Fibroblast of lung (primary cell): ENCODE results near the gene KRT76. TPM values are rescaled to one million over a fixed set of nuclear protein-coding genes. Genes with fewer than 3 reads are reported as not detected.
"Not testable (repeated sequence)": the region's sequence is repeated elsewhere in the genome, so short reads cannot be mapped to it uniquely, and the experiment has no call there.

Experiments
- DNase-seq, 2 donors: peaks; one replicate each; pipeline versions ENCODE4 v3.0.0 to v3.0.0-alpha.2; 2010; ENCODE audit warnings: low read depth in 2 of 2
- H2AFZ ChIP-seq: 2 replicates; pipeline ENCODE4 v1.5.1; 2012; ENCODE audit warnings: low read length, control low read depth, inconsistent platforms
- H3K27ac ChIP-seq: 2 replicates; pipeline ENCODE4 v1.5.1; 2011; ENCODE audit warnings: low read length, control low read depth; ENCODE audit not compliant: insufficient read depth
- H3K27me3 ChIP-seq: 2 replicates; pipeline ENCODE4 v1.5.1; 2011; ENCODE audit warnings: mild to moderate bottlenecking, low read length; ENCODE audit not compliant: control insufficient read depth, insufficient read depth
- H3K36me3 ChIP-seq: 2 replicates; pipeline ENCODE4 v1.5.1; 2011; ENCODE audit warnings: low read length; ENCODE audit not compliant: control insufficient read depth, insufficient read depth
- H3K4me1 ChIP-seq: 2 replicates; pipeline ENCODE4 v1.5.1; 2011; ENCODE audit warnings: low read length; ENCODE audit not compliant: control insufficient read depth, insufficient read depth; ENCODE audit errors: extremely low read depth
- H3K4me2 ChIP-seq: 2 replicates; pipeline ENCODE4 v1.5.1; 2011; ENCODE audit warnings: low read length, control low read depth; ENCODE audit not compliant: insufficient read depth; ENCODE audit errors: extremely low read depth
- H3K4me3 ChIP-seq, 4 experiments: fragments of 200-600 bp in 1 of 4; sonication (generic) in 1 of 4; replicated peaks in 1 of 4; 2 replicates each; pipeline ENCODE4 v1.5.1; 2011 to 2016; ENCODE audit warnings: low read length in 4 of 4, low read depth in 3 of 4, mild to moderate bottlenecking in 3 of 4, control low read depth in 2 of 4, inconsistent platforms in 1 of 4, mixed read lengths in 1 of 4; ENCODE audit not compliant: insufficient read depth in 1 of 4; ENCODE audit errors: control extremely low read depth in 1 of 4
- H3K79me2 ChIP-seq: 2 replicates; pipeline ENCODE4 v1.5.1; 2012; ENCODE audit warnings: mild to moderate bottlenecking, low read length, inconsistent platforms; ENCODE audit not compliant: control insufficient read depth, insufficient read depth
- H3K9ac ChIP-seq: 2 replicates; pipeline ENCODE4 v1.5.1; 2011; ENCODE audit warnings: mild to moderate bottlenecking, low read length, control low read depth; ENCODE audit not compliant: insufficient read depth
- H3K9me3 ChIP-seq: 2 replicates; pipeline ENCODE4 v1.5.1; 2012; ENCODE audit warnings: low read depth, low read length; ENCODE audit not compliant: control insufficient read depth, insufficient read depth
- H4K20me1 ChIP-seq: 2 replicates; pipeline ENCODE4 v1.5.1; 2011; ENCODE audit warnings: low read length; ENCODE audit not compliant: control insufficient read depth, insufficient read depth; ENCODE audit errors: extremely low read depth
- EZH2 ChIP-seq: IDR thresholded peaks from 2 replicates; pipeline ENCODE4 v1.5.1; 2012; ENCODE audit warnings: low read length, control low read depth, mild to moderate bottlenecking; ENCODE audit errors: missing control alignments
- polyA plus RNA-seq, 2 donors: library from polyadenylated mRNA; depleted of rRNA in 1 of 2; stranded (reverse) in 1 of 2; unstranded in 1 of 2; fragments of >200 nt; gene quantifications; 2 replicates each; pipeline ENCODE4 v1.2.1, GENCODE V29; 2011 to 2012; ENCODE audit warnings: missing spikeins in 1 of 2
- total RNA-seq: library from RNA; depleted of rRNA; stranded (reverse); fragments of >200 nt; gene quantifications from 2 replicates; pipeline ENCODE4 v1.2.1, GENCODE V29; 2014
- TF ChIP-seq, protein P1 (sequence below), 2 donors: IDR thresholded peaks in 1 of 2; conservative IDR thresholded peaks in 1 of 2; 1 replicate in 1 of 2; 2 replicates in 1 of 2; pipeline ENCODE4 v1.5.1; 2011 to 2012; ENCODE audit warnings: low read length in 2 of 2, control low read depth in 1 of 2, inconsistent platforms in 1 of 2, low read depth in 1 of 2, mild to moderate bottlenecking in 1 of 2

The KRT76 gene
- total and polyA plus RNA-seq, 2 donors (not counting 1 experiment from before 2014, with no cell fraction given) = not detected

DNA sequence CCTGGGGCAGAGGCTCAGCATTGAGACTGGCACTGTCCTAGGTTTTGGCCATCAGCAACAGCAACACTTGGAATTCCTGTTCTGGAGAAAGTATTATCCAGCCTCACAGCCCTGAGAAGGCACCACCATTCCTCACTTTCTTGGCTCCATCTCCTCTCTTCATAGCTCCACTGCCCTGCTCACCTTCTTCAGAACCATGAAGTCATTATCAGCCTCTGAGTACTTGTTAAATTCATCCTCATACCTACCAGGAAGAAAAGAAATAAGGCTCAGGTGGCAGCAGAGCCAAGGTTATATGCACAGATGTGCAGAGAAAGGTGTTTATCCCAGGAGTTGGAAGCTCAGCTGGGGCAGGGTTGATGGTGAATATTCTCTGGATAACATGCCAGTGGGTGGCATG lies 25.4 kb downstream of the KRT76 start:
- Histone ChIP-seq H3K9ac (no peak overlapping the region), H3K4me3 (no peak overlapping the region), H3K36me3 (no peaks in the 10 kb centered on the region), H3K27me3 (no peaks in the 10 kb centered on the region), H3K79me2 (no peaks in the 10 kb centered on the region), H3K27ac (no peak overlapping the region), H3K4me2 (no peak overlapping the region), H2AFZ (no peak overlapping the region), H4K20me1 (no peaks in the 10 kb centered on the region), H3K9me3 (no peaks in the 10 kb centered on the region), H3K4me1 (no peaks in the 10 kb centered on the region)
- TF ChIP-seq, protein P1, sequence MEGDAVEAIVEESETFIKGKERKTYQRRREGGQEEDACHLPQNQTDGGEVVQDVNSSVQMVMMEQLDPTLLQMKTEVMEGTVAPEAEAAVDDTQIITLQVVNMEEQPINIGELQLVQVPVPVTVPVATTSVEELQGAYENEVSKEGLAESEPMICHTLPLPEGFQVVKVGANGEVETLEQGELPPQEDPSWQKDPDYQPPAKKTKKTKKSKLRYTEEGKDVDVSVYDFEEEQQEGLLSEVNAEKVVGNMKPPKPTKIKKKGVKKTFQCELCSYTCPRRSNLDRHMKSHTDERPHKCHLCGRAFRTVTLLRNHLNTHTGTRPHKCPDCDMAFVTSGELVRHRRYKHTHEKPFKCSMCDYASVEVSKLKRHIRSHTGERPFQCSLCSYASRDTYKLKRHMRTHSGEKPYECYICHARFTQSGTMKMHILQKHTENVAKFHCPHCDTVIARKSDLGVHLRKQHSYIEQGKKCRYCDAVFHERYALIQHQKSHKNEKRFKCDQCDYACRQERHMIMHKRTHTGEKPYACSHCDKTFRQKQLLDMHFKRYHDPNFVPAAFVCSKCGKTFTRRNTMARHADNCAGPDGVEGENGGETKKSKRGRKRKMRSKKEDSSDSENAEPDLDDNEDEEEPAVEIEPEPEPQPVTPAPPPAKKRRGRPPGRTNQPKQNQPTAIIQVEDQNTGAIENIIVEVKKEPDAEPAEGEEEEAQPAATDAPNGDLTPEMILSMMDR (conservative IDR thresholded peaks at IDR 0.05 in 1 of 2, IDR thresholded peaks at IDR 0.05 in 1 of 2; ENCODE audit: low read depth in 1 of 2, low read length in 2 of 2) = no peak
- TF ChIP-seq EZH2 = no peak
- DNase-seq = no peak

DNA sequence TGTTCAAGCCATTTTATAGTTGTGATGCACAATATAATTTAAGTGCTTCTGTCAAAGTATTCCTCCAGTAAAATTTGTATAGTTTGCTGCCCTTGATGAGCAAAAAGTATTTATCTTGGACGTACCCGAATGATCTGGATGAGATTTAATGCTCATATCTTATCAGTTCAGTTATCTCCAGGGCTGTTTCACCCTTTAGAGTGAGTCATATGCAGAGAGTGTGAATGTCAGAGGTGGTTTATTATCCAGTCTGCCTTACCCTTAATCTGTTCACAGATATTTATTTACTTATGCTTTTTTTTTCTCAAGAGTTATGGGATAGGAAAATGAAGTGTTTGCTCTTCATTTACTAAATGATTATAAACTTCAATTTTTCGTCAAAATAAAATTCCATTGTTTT lies 26.6 kb downstream of the KRT76 start:
- H3K27ac ChIP-seq, H3K27me3 ChIP-seq, H3K36me3 ChIP-seq, H4K20me1 ChIP-seq, H3K4me2 ChIP-seq, H3K9ac ChIP-seq, H2AFZ ChIP-seq, DNase-seq, H3K4me1 ChIP-seq, H3K9me3 ChIP-seq, H3K79me2 ChIP-seq, H3K4me3 ChIP-seq: not testable (repeated sequence)

DNA sequence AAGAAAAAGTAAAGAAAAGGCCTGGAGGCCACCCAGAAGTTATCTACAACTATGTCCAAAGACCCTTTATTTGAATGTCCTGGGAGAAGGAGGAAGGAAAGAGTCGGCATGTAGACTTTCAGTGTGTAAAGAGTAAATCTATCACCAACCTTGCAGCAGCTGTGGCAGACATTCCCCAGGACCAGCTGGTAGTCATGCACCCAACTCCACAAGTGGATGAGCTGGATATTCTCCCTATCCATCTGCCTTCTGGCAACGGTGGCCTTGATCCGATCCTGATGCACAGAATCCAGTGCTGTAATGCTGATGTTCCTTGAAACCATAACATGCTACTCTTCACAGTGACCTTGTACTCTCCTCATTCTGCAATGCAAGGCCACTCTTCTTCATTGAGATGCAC lies 27.3 kb downstream of the KRT76 start:
- Histone ChIP-seq H3K79me2 (no peaks in the 10 kb centered on the region), H3K4me3 (no peak overlapping the region), H3K9me3 (no peaks in the 10 kb centered on the region), H3K9ac (no peak overlapping the region), H3K4me2 (no peak overlapping the region), H3K27ac (no peak overlapping the region), H4K20me1 (no peaks in the 10 kb centered on the region), H2AFZ (no peak overlapping the region), H3K36me3 (no peaks in the 10 kb centered on the region), H3K4me1 (no peaks in the 10 kb centered on the region), H3K27me3 (no peaks in the 10 kb centered on the region)
- no peak for TF ChIP-seq EZH2
- TF ChIP-seq, protein P1 (conservative IDR thresholded peaks at IDR 0.05 in 1 of 2, IDR thresholded peaks at IDR 0.05 in 1 of 2; ENCODE audit: low read depth in 1 of 2, low read length in 2 of 2) = no peak
- DNase-seq = no peak
